Heart left ventricle (tissue), 16 donors: Measurements from ENCODE around the gene CERCAM. TPM values are rescaled to one million over a fixed set of nuclear protein-coding genes. Genes with fewer than 3 reads are reported as not detected.

ENCODE experiments used
- ATAC-seq, 4 donors: fragments of 200-7000 bp; cut with Tn5 transposase; one replicate each; pipeline ENCODE4 v1.9.1; 2020 to 2022; ENCODE audit warnings: moderate library complexity in 4 of 4, mild to moderate bottlenecking in 3 of 4, moderate number of reproducible peaks in 1 of 4
- DNase-seq, 5 donors: peaks; one replicate each; pipeline ENCODE4 v3.0.0-alpha.2; 2020
- H3K27ac ChIP-seq, 12 donors: fragments of 200-600 bp; sonication (generic) in 4 of 12; one replicate each; pipeline versions ENCODE4 v1.5.0 to v1.8.0; 2016 to 2022; ENCODE audit warnings: mild to moderate bottlenecking in 2 of 12
- H3K27me3 ChIP-seq, 9 donors: fragments of 200-600 bp; sonication (generic) in 2 of 9; one replicate each; pipeline versions ENCODE4 v1.5.1 to v1.8.0; 2016 to 2022; ENCODE audit warnings: mild to moderate bottlenecking in 3 of 9
- H3K36me3 ChIP-seq, 9 donors: fragments of 200-600 bp; sonication (generic) in 2 of 9; one replicate each; pipeline versions ENCODE4 v1.5.0 to v1.8.0; 2018 to 2022; ENCODE audit warnings: mild to moderate bottlenecking in 2 of 9
- H3K4me1 ChIP-seq, 12 donors: fragments of 200-600 bp; sonication (generic) in 4 of 12; one replicate each; pipeline versions ENCODE4 v1.5.0 to v1.8.0; 2016 to 2022; ENCODE audit warnings: mild to moderate bottlenecking in 3 of 12
- H3K4me3 ChIP-seq, 12 donors: fragments of 200-600 bp; sonication (generic) in 4 of 12; one replicate each; pipeline versions ENCODE4 v1.5.0 to v1.8.0; 2017 to 2022; ENCODE audit warnings: mild to moderate bottlenecking in 9 of 12, moderate library complexity in 4 of 12
- H3K9me3 ChIP-seq, 12 donors: fragments of 200-600 bp; sonication (generic) in 4 of 12; one replicate each; pipeline versions ENCODE4 v1.5.0 to v1.8.0; 2016 to 2022; ENCODE audit warnings: mild to moderate bottlenecking in 1 of 12
- CTCF ChIP-seq, 12 donors: fragments of 200-600 bp; sonication (generic) in 4 of 12; IDR thresholded peaks; one replicate each; pipeline versions ENCODE4 v1.5.0 to v1.8.0; 2018 to 2022; ENCODE audit warnings: antibody characterized with exemption in 12 of 12, mild to moderate bottlenecking in 5 of 12
- POLR2A ChIP-seq, 2 donors: fragments of 450-650 bp; IDR thresholded peaks; one replicate each; pipeline ENCODE4 v1.6.1; 2017; ENCODE audit warnings: antibody characterized with exemption in 2 of 2, mild to moderate bottlenecking in 2 of 2, moderate library complexity in 2 of 2
- WGBS, 4 donors: extraction: QIAGEN DNeasy Blood & Tissue Kit in 2 of 4; methylation state at CpG; one replicate each; pipeline versions ENCODE4 v1.1.5 to v1.1.7; 2013 to 2018; 5-methylcytosine and 5-hydroxymethylcytosine counted together
- intact Hi-C, 10 donors: fragments of 100-400 bp; cut with DNase I; formaldehyde crosslinking; loops; one replicate each; pipeline versions ENCODE4 v1.11.1 to v1.14.2; 2022
- polyA plus RNA-seq, 2 donors: library from polyadenylated mRNA; stranded (reverse); fragments of 200-250 nt; gene quantifications; one replicate each; pipeline ENCODE4 v1.2.3, GENCODE V29; 2013
- total RNA-seq, 9 donors: library from RNA; depleted of rRNA in 2 of 9; stranded (reverse); fragments of >200 nt in 2 of 9; fragmentation: NEBNext Ultra II Directional in 3 of 9; extraction: Animal tissue kit (Norgen Biotek cat#: 25700) in 3 of 9; gene quantifications; one replicate each; pipeline versions ENCODE4 v1.1.0 to v1.2.4, GENCODE V29; 2016 to 2023
- donor health status: ischemic (EF 13 %, LVEDD 7.1; RV severe dilation, severe dysfunction).
- donor health status: healthy with polysubstance abuse.
- donor health status: DM: no; HTN: yes; CAD: no.
- donor health status: DM: no; HTN: no; CAD: no.
- donor health status: ischemic (EF 25% LVEDD 6.9; RV normal size, moderate dysfunction).
- donor health status: ischemic (EF 25% LVEDD 5.7; RV mildly dilated, moderate dysfunction).
- donor health status: healthy.
- donor health status: DM: yes; HTN: yes; CAD: no.
- donor health status: ischemic (EF 35%, LVEDD 5.7; RV mildly dilated, moderate dysfunction).
- donor health status: nonischemic (EF 11% LVEDD 7.7; RV severe dilation, severe dysfunction).
- donor health status: DM: yes; HTN: yes; CAD: no.
- donor health status: PGD.
- donor health status: ischemic (EF 29% LVEDD 5.4; RV normal size, mild dysfunction).
- donor health status: nonischemic (EF 23%, LVEDD 6.1; RV moderate dilation, normal function).

CERCAM gene
- total and polyA plus RNA-seq, 11 donors, result 5.3 to 30.0 (median 11.4) TPM

GRCh38 chr9:128475867-128476266 is 55.2 kb downstream of the CERCAM start:
- WGBS, 4 donors, result 98 to 99% (median 99%) methylated on average over 7 of the region's 7 CpGs
- H3K9me3 ChIP-seq, result no peaks in the 10 kb centered on the region
- no peak overlapping the region for H3K4me3 ChIP-seq
- H3K4me1 ChIP-seq, result no peaks in the 10 kb centered on the region
- DNase-seq (no peak), ATAC-seq (no peak)
- intact Hi-C loops, result no loop called here
- no peaks in the 10 kb centered on the region for H3K27me3 ChIP-seq
- TF ChIP-seq CTCF (IDR thresholded peaks at IDR 0.05) (no peak), POLR2A (IDR thresholded peaks at IDR 0.05) (no peak)
- peaks cover 0 to 91% (median 75%) of the 10 kb centered on the region in 9 donors for H3K36me3 ChIP-seq
- no peak overlapping the region for H3K27ac ChIP-seq

- Histone ChIP-seq H3K4me3 (no peak overlapping the region), H3K9me3 (no peaks in the 10 kb centered on the region), H3K27ac (no peak overlapping the region), H3K36me3 (peaks cover 0 to 100% (median 92%) of the 10 kb centered on the region in 9 donors), H3K4me1 (no peaks in the 10 kb centered on the region), H3K27me3 (no peaks in the 10 kb centered on the region)
- WGBS, 4 donors, result 82 to 96% (median 91%) methylated on average over 1 of the region's 1 CpG
- intact Hi-C loops, result no loop called here
- DNase-seq, result no peak
- no peak for TF ChIP-seq CTCF (IDR thresholded peaks at IDR 0.05)
- no peak for TF ChIP-seq POLR2A (IDR thresholded peaks at IDR 0.05)
- ATAC-seq, result no peak
These were observed 58.6 kb downstream of the CERCAM start for GRCh38 chr9:128479262-128479661.

- DNase-seq, result no peak
- no peaks in the 10 kb centered on the region for H3K9me3 ChIP-seq
- no peak for ATAC-seq
- intact Hi-C loops, result no loop called here
- no peaks in the 10 kb centered on the region for H3K27me3 ChIP-seq
- no peak overlapping the region for H3K27ac ChIP-seq
- 96 to 98% (median 97%) methylated on average over 10 of the region's 10 CpGs for WGBS, 4 donors
- TF ChIP-seq CTCF (IDR thresholded peaks at IDR 0.05) (no peak), POLR2A (IDR thresholded peaks at IDR 0.05) (no peak)
- H3K4me3 ChIP-seq, result no peak overlapping the region
- no peaks in the 10 kb centered on the region for H3K4me1 ChIP-seq
- H3K36me3 ChIP-seq, result peaks cover 0 to 100% (median 90%) of the 10 kb centered on the region in 9 donors
These were observed 60.9 kb downstream of the CERCAM start for GRCh38 chr9:128481561-128481960.

- no peaks in the 10 kb centered on the region for H3K9me3 ChIP-seq
- ATAC-seq (no peak), DNase-seq (no peak)
- peaks cover 0 to 100% (median 92%) of the 10 kb centered on the region in 9 donors for H3K36me3 ChIP-seq
- no peaks in the 10 kb centered on the region for H3K27me3 ChIP-seq
- TF ChIP-seq POLR2A (IDR thresholded peaks at IDR 0.05) (no peak), CTCF (IDR thresholded peaks at IDR 0.05) (no peak)
- intact Hi-C loops, result no loop called here
- no peaks in the 10 kb centered on the region for H3K4me1 ChIP-seq
- 96 to 98% (median 97%) methylated on average over 7 of the region's 7 CpGs for WGBS, 4 donors
- H3K27ac ChIP-seq, result no peak overlapping the region
- H3K4me3 ChIP-seq, result no peak overlapping the region
These were observed 61.5 kb downstream of the CERCAM start for GRCh38 chr9:128482186-128482585.
